HepG2 (cell line): ENCODE data around the gene MAN2B2. TPM values are rescaled to one million over a fixed set of nuclear protein-coding genes. Genes with fewer than 3 reads are reported as not detected.

Experiments used
- E2F1 ChIP-seq: sonication (generic); formaldehyde crosslinking; IDR thresholded peaks from 2 replicates; pipeline ENCODE4 v1.5.0; 2020; ENCODE audit warnings: missing genetic modification reagents
- ETV6 ChIP-seq: sonication (generic); formaldehyde crosslinking; conservative IDR thresholded peaks from 2 replicates; pipeline ENCODE4 v1.4.0; 2020; ENCODE audit warnings: missing genetic modification reagents
- FOXK2 ChIP-seq: fragments of 450-650 bp; IDR thresholded peaks from 2 replicates; pipeline ENCODE4 v1.6.1; 2016
- MAF1 ChIP-seq: sonication (generic); formaldehyde crosslinking; IDR thresholded peaks from 2 replicates; pipeline ENCODE4 v1.5.0; 2020; ENCODE audit warnings: missing genetic modification reagents, borderline replicate concordance
- PCBP2 ChIP-seq: fragments of 200-400 bp; formaldehyde crosslinking; optimal IDR thresholded peaks from 2 replicates; pipeline ENCODE3; 2018; ENCODE audit warnings: low read length, low read depth; ENCODE audit not compliant: poor library complexity, severe bottlenecking
- SUZ12 ChIP-seq: fragments of 150-350 bp; IDR thresholded peaks from 2 replicates; pipeline ENCODE4 v1.6.1; 2014; ENCODE audit warnings: low read depth, low read length
- ZBTB42 ChIP-seq: sonication (generic); formaldehyde crosslinking; IDR thresholded peaks from 2 replicates; pipeline ENCODE4 v1.5.0; 2020; ENCODE audit warnings: mild to moderate bottlenecking, missing genetic modification reagents
- ZFAT ChIP-seq: sonication (generic); formaldehyde crosslinking; conservative IDR thresholded peaks from 2 replicates; pipeline ENCODE4 v1.8.1; 2023; ENCODE audit warnings: missing genetic modification reagents, inconsistent platforms
- ZNF101 ChIP-seq: sonication (generic); formaldehyde crosslinking; IDR thresholded peaks from 2 replicates; pipeline ENCODE4 v1.4.0; 2020; ENCODE audit warnings: mild to moderate bottlenecking, low read depth, missing genetic modification reagents, borderline replicate concordance
- ZNF33B ChIP-seq: sonication (generic); formaldehyde crosslinking; IDR thresholded peaks from 2 replicates; pipeline ENCODE4 v1.5.1; 2020; ENCODE audit warnings: mild to moderate bottlenecking, missing genetic modification reagents
- ZNF556 ChIP-seq: sonication (generic); formaldehyde crosslinking; IDR thresholded peaks from 2 replicates; pipeline ENCODE4 v1.4.0; 2020; ENCODE audit warnings: mild to moderate bottlenecking, missing genetic modification reagents, borderline replicate concordance
- ZNF609 ChIP-seq: sonication (generic); formaldehyde crosslinking; IDR thresholded peaks from 2 replicates; pipeline ENCODE4 v1.4.0; 2020; ENCODE audit warnings: mild to moderate bottlenecking, missing genetic modification reagents, borderline replicate concordance
- ZNF687 ChIP-seq: sonication (generic); formaldehyde crosslinking; IDR thresholded peaks from 2 replicates; pipeline ENCODE4 v1.5.1; 2020; ENCODE audit warnings: mild to moderate bottlenecking, missing genetic modification reagents, moderate library complexity
- polyA plus RNA-seq, 8 experiments: library from polyadenylated mRNA; depleted of rRNA in 3 of 8; stranded (reverse) in 7 of 8; unstranded in 1 of 8; fragments of >200 nt; fragmentation: Illumina TruSeq in 4 of 8; extraction: Trizol in 4 of 8; gene quantifications; 2 replicates each; pipeline versions ENCODE4 v1.2.1 to v1.2.3, GENCODE V29; 2011 to 2016; ENCODE audit warnings: low read depth in 4 of 8, missing spikeins in 1 of 8, mixed read lengths in 1 of 8; ENCODE audit not compliant: insufficient read depth in 1 of 8
- total RNA-seq, 5 experiments: library from RNA; depleted of rRNA; stranded (reverse); fragments of >200 nt; fragmentation: Illumina TruSeq; extraction: Trizol; gene quantifications; 2 replicates each; pipeline ENCODE4 v1.2.3, GENCODE V29; 2016; ENCODE audit warnings: low read depth in 1 of 5
- TF ChIP-seq, protein P1 (sequence below): sonication (generic); formaldehyde crosslinking; IDR thresholded peaks from 2 replicates; pipeline ENCODE4 v1.4.0; 2020; ENCODE audit warnings: missing genetic modification reagents, borderline replicate concordance

Gene MAN2B2
- total and polyA plus RNA-seq, 2 of the 13 experiments (the other 11 are each of a cell fraction or from before 2014, with no cell fraction given) = 4.8 to 5.4 TPM

- TF ChIP-seq E2F1 (CRISPR knock-in tag) (no peak), MAF1 (CRISPR knock-in tag) (no peak), ZBTB42 (no peak), ZFAT (no peak), SUZ12 (no peak), ZNF101 (no peak), ETV6 (no peak), ZNF33B (no peak), FOXK2 (no peak), ZNF609 (CRISPR knock-in tag) (peak; percentile 16; the same call in 1 of the 2 replicates), ZNF687 (CRISPR knock-in tag) (no peak), PCBP2 (no peak), ZNF556 (no peak)
- TF ChIP-seq, protein P1, sequence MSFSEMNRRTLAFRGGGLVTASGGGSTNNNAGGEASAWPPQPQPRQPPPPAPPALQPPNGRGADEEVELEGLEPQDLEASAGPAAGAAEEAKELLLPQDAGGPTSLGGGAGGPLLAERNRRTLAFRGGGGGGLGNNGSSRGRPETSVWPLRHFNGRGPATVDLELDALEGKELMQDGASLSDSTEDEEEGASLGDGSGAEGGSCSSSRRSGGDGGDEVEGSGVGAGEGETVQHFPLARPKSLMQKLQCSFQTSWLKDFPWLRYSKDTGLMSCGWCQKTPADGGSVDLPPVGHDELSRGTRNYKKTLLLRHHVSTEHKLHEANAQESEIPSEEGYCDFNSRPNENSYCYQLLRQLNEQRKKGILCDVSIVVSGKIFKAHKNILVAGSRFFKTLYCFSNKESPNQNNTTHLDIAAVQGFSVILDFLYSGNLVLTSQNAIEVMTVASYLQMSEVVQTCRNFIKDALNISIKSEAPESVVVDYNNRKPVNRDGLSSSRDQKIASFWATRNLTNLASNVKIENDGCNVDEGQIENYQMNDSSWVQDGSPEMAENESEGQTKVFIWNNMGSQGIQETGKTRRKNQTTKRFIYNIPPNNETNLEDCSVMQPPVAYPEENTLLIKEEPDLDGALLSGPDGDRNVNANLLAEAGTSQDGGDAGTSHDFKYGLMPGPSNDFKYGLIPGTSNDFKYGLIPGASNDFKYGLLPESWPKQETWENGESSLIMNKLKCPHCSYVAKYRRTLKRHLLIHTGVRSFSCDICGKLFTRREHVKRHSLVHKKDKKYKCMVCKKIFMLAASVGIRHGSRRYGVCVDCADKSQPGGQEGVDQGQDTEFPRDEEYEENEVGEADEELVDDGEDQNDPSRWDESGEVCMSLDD = no peak
Observed at GRCh38 chr4:6539009-6539764, 35.8 kb upstream of the MAN2B2 start (continued).
